Measurements from ENCODE around the gene EPHA1. TPM values are rescaled to one million over a fixed set of nuclear protein-coding genes. Genes with fewer than 3 reads are reported as not detected.

The EPHA1 gene
- total RNA-seq, result not detected in 2 replicates

DNA sequence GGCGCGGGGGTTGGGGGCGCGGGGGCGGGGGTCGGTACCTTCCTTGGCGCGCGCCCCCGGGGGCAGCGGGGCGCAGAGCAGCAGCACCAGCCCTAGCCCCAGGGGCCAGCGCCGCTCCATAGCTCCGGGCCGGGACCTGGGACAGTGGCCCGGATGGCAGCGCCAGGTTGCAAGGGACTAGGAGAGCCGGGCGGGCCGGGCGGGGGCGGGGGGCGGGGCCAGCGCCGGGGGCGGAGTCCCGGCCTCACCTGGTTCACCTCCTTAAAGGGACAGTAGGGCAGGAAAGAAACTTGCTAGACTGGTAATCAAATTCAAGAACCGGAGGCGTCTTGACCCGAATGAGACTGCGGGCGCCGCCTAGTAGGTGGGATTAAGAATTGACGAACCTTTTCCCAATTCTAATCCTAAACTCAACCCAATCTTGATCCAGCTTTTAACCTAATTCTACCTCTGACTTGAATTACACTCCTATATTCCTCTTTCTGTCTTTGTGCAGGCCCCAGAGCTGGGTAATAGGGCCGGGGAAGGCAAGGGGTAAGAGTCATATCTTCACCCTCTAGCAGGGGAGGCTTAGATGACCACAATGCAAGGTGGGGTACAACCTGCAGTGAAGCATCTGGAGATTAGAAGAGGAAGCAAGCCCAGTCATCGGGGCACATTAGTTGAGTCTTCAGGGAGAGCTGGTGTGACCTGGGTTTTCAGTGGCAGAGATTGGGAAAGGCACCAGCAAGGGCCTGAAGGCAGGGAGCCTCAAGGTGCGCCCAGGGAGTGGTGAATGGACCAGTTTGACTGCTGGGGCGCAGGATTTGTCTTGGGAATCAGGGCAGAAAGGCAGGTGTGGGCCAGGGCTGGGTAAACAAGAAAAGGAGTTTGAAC is at the start of gene EPHA1:
TSS of gene EPHA1 (minus strand) at position 171 of the 876 bp plus-strand sequence. CDS start at position 120, 51 bp downstream.

DNA sequence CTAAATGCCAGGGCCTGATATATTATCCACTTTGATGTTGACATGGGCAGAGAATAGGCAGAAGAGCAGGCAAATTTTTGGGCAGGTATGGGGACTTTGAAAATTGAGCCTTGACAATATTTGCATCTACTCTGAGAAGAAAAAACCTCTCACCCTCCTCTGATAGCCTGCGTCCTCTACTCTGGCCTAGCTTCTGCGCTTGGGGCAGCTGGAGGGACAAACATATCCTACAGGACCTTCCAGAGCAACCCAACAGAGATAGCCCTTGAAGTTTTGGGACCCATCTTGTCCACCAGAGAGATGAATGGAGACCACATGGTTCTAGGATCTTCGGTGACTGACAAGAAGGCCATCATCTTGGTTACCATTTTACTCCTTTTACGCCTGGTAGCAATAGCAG is 34.5 kb upstream of the EPHA1 start, which contains the start of gene TAS2R60:
TSS of gene TAS2R60 (plus strand) at position 301 of the 400 bp plus-strand sequence. CDS start at position 301, 0 bp downstream.

DNA sequence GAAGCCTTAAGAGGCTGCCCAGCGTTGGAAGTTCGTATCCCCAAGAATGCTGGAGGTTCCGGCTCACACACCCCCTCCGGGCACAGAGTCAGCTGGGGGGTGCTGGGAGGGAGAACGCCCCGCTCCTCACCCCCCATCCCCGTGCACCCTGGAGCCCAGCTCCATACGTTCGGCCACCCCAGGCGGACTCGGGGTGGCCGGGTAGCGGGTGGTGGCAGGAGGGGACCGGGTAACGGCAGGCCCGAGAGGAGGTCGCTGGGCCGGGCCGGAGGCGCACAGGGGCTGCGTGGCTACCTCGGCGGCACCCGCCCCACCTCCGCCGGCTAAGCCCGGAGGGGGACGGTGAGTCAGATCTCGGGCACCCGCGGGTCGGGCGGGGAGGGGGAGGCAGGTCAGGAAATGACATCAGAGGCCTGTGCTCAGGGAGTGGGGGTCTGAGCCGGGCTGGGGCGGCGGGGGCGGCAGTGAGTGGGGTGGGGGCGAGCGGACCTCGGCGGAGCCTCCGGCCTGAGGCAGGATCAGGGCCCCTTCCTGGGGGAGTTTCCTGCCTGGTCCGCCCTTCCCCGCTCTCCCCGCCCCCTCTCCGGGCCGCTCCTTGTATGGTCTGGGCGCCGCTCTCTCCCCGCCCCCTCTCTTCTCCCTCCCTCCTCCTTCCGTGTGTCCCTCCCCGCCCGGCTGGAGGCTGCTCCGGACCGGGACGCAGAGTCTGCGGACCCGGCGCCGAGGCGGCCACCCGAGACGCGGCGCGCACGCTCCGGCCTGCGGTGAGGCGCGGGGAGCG is 27.8 kb downstream of the EPHA1 start, which contains the start of gene ZYX:
TSS of gene ZYX (plus strand) at position 700 of the 781 bp plus-strand sequence. CDS start 227 bp downstream, outside the sequence.

DNA sequence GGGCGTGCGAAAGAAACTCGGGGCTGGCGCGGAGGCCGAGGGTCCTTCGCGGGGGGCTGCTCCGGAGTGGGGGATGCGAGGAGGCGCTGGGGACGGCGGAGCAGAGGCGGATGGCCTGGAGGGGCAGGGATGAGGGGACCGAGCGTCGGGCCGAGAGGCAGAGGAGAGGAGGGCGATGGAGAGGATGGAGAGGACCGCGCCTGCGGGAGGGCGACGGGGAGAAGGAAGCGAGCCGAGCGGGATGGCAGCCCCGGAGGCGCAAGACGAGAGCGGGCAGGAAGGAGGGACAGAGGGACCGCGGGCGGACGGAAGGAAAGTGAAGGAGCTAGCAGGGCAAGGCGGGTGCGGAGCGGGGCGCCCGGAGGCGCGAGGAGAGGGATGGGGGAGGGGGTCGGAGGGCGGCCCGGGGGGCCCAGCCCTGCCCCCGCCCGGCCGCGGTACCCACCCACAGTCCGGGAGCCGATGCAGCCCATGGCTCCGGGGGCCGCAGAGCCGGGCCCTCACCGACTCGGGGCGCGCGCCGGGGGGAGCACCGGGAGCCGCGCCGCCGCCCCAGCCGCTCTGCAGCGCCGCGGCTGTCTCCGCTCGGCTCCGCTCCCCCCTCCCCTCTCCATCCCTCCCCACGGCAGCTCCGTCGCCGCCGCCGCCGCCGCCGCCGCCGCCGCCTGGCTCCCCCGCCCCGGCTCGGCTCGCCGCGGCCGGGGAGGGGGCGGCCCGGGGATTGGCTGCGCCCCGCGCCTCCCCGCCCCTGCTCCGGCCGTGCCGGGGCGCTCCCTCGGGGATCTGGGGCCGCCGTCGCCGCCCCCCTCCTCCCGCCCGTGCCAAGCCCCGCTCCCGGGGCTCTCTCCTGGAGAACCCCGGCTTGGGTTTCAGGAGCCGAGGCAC is 46.3 kb downstream of the EPHA1 start, which contains the start of gene FAM131B:
TSS of gene FAM131B (minus strand) at position 583 of the 885 bp plus-strand sequence. CDS start at position 473, 110 bp downstream.

Other genes starting within 250 kb of the EPHA1 start
- not detected in 2 replicates for gene TAS2R39, start 225.4 kb downstream of the EPHA1 start, total RNA-seq
- not detected in 2 replicates for gene TAS2R40, start 186.8 kb downstream of the EPHA1 start, total RNA-seq
- 61.1 and 78.7 TPM in 2 replicates for gene GSTK1, start 145.4 kb downstream of the EPHA1 start, total RNA-seq
- under 0.01 and 0.61 TPM in 2 replicates for gene TMEM139, start 123.9 kb downstream of the EPHA1 start, total RNA-seq
- gene CASP2, start 120.5 kb downstream of the EPHA1 start, total RNA-seq, result 18.8 and 21.4 TPM in 2 replicates
- gene CLCN1, start 92.7 kb downstream of the EPHA1 start, total RNA-seq, result not detected in 2 replicates
- gene FAM131B, start 46.1 kb downstream of the EPHA1 start, total RNA-seq, result 1.3 and 1.4 TPM in 2 replicates
- 23.9 and 29.9 TPM in 2 replicates for gene ZYX, start 27.5 kb downstream of the EPHA1 start, total RNA-seq
- not detected in 2 replicates for gene TAS2R60, start 34.6 kb upstream of the EPHA1 start, total RNA-seq
- not detected in 2 replicates for gene TAS2R41, start 69.0 kb upstream of the EPHA1 start, total RNA-seq
- gene CTAGE15, start 162.9 kb upstream of the EPHA1 start, total RNA-seq, result 0.30 TPM in 1 of 2 replicates, not detected in the other
- gene TCAF2, start 212.1 kb upstream of the EPHA1 start, total RNA-seq, result 3.6 and 8.4 TPM in 2 replicates